H1 (cell line): ENCODE results near the gene RGS13. TPM values are rescaled to one million over a fixed set of nuclear protein-coding genes. Genes with fewer than 3 reads are reported as not detected.

ENCODE experiments used
- CTCF ChIP-seq, 3 experiments: IDR thresholded peaks; 1 replicate in 2 of 3; 2 replicates in 1 of 3; pipeline versions ENCODE4 v1.5.1 to v1.6.1; 2011; ENCODE audit warnings: low read length in 3 of 3, mild to moderate bottlenecking in 3 of 3, inconsistent platforms in 2 of 3, low read depth in 1 of 3, moderate library complexity in 1 of 3; ENCODE audit not compliant: insufficient read depth in 1 of 3; ENCODE audit errors: control extremely low read depth in 1 of 3
- POLR2A ChIP-seq, 2 experiments: IDR thresholded peaks; 1 replicate in 1 of 2; 2 replicates in 1 of 2; pipeline ENCODE4 v1.6.1; 2011; ENCODE audit warnings: low read depth in 2 of 2, low read length in 2 of 2, mild to moderate bottlenecking in 2 of 2; ENCODE audit errors: control extremely low read depth in 1 of 2
- RXRA ChIP-seq: IDR thresholded peaks from 2 replicates; pipeline ENCODE4 v1.6.1; 2011; ENCODE audit warnings: low read depth, mild to moderate bottlenecking, low read length, moderate library complexity; ENCODE audit not compliant: insufficient read depth
- polyA plus RNA-seq, 7 experiments: library from polyadenylated mRNA; depleted of rRNA in 3 of 7; stranded (reverse) in 5 of 7; unstranded in 2 of 7; fragments of >200 nt in 5 of 7; fragments of 200-250 nt in 2 of 7; gene quantifications; 1 replicate in 5 of 7; 2 replicates in 1 of 7; 4 replicates in 1 of 7; pipeline versions ENCODE4 v1.2.1 to v1.2.3, GENCODE V29; 2011 to 2013; ENCODE audit warnings: missing spikeins in 2 of 7, mixed read lengths in 2 of 7
- total RNA-seq: library from RNA; stranded (reverse); fragmentation: NEBNext Ultra II Directional; extraction: Animal tissue kit (Norgen Biotek cat#: 25700); gene quantifications from 2 replicates; pipeline ENCODE4 v1.2.1, GENCODE V29; 2021
- TF ChIP-seq, protein P1 (sequence below): IDR thresholded peaks from 2 replicates; pipeline ENCODE4 v1.6.1; 2012; ENCODE audit warnings: inconsistent platforms

The RGS13 gene
- total and polyA plus RNA-seq, 2 of the 8 experiments (the other 6 are each of a cell fraction or from before 2014, with no cell fraction given): not detected

GRCh38 chr1:192603218-192603787, 32.6 kb upstream of the RGS13 start (continued):
- no peak for TF ChIP-seq CTCF (IDR thresholded peaks at IDR 0.05; ENCODE audit: control extremely low read depth in 1 of 3, insufficient read depth in 1 of 3, low read depth in 1 of 3, low read length in 3 of 3)
- TF ChIP-seq POLR2A (IDR thresholded peaks at IDR 0.05; ENCODE audit: control extremely low read depth in 1 of 2, low read depth in 2 of 2, low read length in 2 of 2): no peak
- TF ChIP-seq RXRA: no peak
- TF ChIP-seq, protein P1, sequence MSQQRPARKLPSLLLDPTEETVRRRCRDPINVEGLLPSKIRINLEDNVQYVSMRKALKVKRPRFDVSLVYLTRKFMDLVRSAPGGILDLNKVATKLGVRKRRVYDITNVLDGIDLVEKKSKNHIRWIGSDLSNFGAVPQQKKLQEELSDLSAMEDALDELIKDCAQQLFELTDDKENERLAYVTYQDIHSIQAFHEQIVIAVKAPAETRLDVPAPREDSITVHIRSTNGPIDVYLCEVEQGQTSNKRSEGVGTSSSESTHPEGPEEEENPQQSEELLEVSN: no peak
- TF ChIP-seq, all 59 proteins: peak for 0
